H1 (cell line): Measurements from ENCODE around the gene WBP1L. TPM values are rescaled to one million over a fixed set of nuclear protein-coding genes. Genes with fewer than 3 reads are reported as not detected.

Source experiments
- CTCF ChIA-PET: fragments of 300-600 bp; sonication (Branson Sonifier 250); formaldehyde crosslinking; loops from one replicate; lab custom pipeline; 2021; ENCODE audit not compliant: partially characterized antibody; lab: Charles Lee
- POLR2A ChIA-PET: fragments of 300-600 bp; sonication (Branson Sonifier 250); formaldehyde crosslinking; loops from one replicate; lab custom pipeline; 2021; ENCODE audit warnings: inconsistent platforms; ENCODE audit not compliant: partially characterized antibody; lab: Charles Lee
- DNase-seq, 2 experiments: peaks; one replicate each; pipeline versions ENCODE4 v3.0.0 to v3.0.0-alpha.2; 2010 to 2022; ENCODE audit warnings: low spot score in 2 of 2, low read depth in 1 of 2, mixed read lengths in 1 of 2
- FAIRE-seq: peaks from 2 replicates; lab custom pipeline; 2011; peaks lifted over from hg19 to GRCh38; lab: Jason Lieb, UNC
- H2AFZ ChIP-seq: 2 replicates; pipeline ENCODE4 v1.8.1; 2012; ENCODE audit warnings: low read length, inconsistent platforms
- H2AK5ac ChIP-seq: 2 replicates; pipeline ENCODE4 v1.6.1; 2013; ENCODE audit warnings: low read depth, low read length
- H2BK120ac ChIP-seq: replicated peaks from 2 replicates; pipeline ENCODE3; 2013; ENCODE audit warnings: low read depth, low read length, inconsistent platforms
- H2BK12ac ChIP-seq: 2 replicates; pipeline ENCODE4 v1.6.1; 2013; ENCODE audit warnings: low read depth, low read length
- H2BK15ac ChIP-seq: 2 replicates; pipeline ENCODE4 v1.6.1; 2013; ENCODE audit warnings: low read length
- H2BK20ac ChIP-seq: 2 replicates; pipeline ENCODE4 v1.6.1; 2013; ENCODE audit warnings: low read length
- H2BK5ac ChIP-seq: 2 replicates; pipeline ENCODE4 v1.6.1; 2013; ENCODE audit warnings: low read depth, low read length
- H3K14ac ChIP-seq: 2 replicates; pipeline ENCODE4 v1.6.1; 2013; ENCODE audit warnings: inconsistent platforms; ENCODE audit not compliant: insufficient read length
- H3K18ac ChIP-seq: 2 replicates; pipeline ENCODE4 v1.6.1; 2013; ENCODE audit warnings: low read length; ENCODE audit errors: extremely low read depth
- H3K23ac ChIP-seq: 2 replicates; pipeline ENCODE4 v1.6.1; 2013; ENCODE audit warnings: inconsistent platforms; ENCODE audit not compliant: insufficient read length
- H3K23me2 ChIP-seq: 2 replicates; pipeline ENCODE4 v1.6.1; 2013; ENCODE audit warnings: low read depth, low read length
- H3K27ac ChIP-seq: 2 replicates; pipeline ENCODE4 v1.6.1; 2011; ENCODE audit warnings: low read depth, low read length, inconsistent platforms
- H3K27me3 ChIP-seq, 4 experiments: replicated peaks in 1 of 4; 1 replicate in 1 of 4; 2 replicates in 3 of 4; pipeline versions ENCODE4 v1.6.1 to v1.8.1; 2011 to 2013; ENCODE audit warnings: low read length in 3 of 4, mild to moderate bottlenecking in 3 of 4, inconsistent platforms in 2 of 4, mixed read lengths in 2 of 4, moderate library complexity in 1 of 4; ENCODE audit not compliant: control insufficient read depth in 3 of 4, insufficient read depth in 3 of 4; ENCODE audit errors: extremely low read depth in 1 of 4
- H3K36me3 ChIP-seq, 4 experiments: 2 replicates each; pipeline versions ENCODE4 v1.6.1 to v1.8.1; 2011 to 2013; ENCODE audit warnings: mild to moderate bottlenecking in 4 of 4, low read length in 3 of 4, moderate library complexity in 2 of 4, control low read depth in 1 of 4, inconsistent platforms in 1 of 4; ENCODE audit not compliant: insufficient read depth in 4 of 4, control insufficient read depth in 2 of 4
- H3K4ac ChIP-seq: replicated peaks from 2 replicates; pipeline ENCODE3; 2013; ENCODE audit warnings: low read length, low read depth, mixed read lengths, inconsistent platforms; ENCODE audit not compliant: insufficient read length
- H3K4me1 ChIP-seq, 4 experiments: replicated peaks in 1 of 4; 1 replicate in 1 of 4; 2 replicates in 3 of 4; pipeline versions ENCODE4 v1.6.1 to v1.8.1; 2011 to 2013; ENCODE audit warnings: low read length in 3 of 4, inconsistent platforms in 2 of 4, mixed read lengths in 1 of 4; ENCODE audit not compliant: insufficient read depth in 4 of 4, control insufficient read depth in 3 of 4
- H3K4me2 ChIP-seq, 2 experiments: 2 replicates each; pipeline versions ENCODE4 v1.6.1 to v1.8.1; 2011 to 2013; ENCODE audit warnings: low read depth in 2 of 2, low read length in 2 of 2, control low read depth in 1 of 2, inconsistent platforms in 1 of 2, mild to moderate bottlenecking in 1 of 2; ENCODE audit not compliant: insufficient read depth in 1 of 2
- H3K4me3 ChIP-seq, 4 experiments: fragments of 200-600, 300-600 bp in 1 of 4; sonication (generic), shearing (Covaris generic), sonication (Bioruptor Twin) in 1 of 4; 2 replicates each; pipeline versions ENCODE4 v1.5.1 to v1.8.1; 2011 to 2016; ENCODE audit warnings: low read length in 4 of 4, low read depth in 3 of 4, control low read depth in 2 of 4, inconsistent platforms in 2 of 4, mild to moderate bottlenecking in 2 of 4, mixed read lengths in 1 of 4, moderate library complexity in 1 of 4; ENCODE audit not compliant: insufficient read depth in 2 of 4; ENCODE audit errors: extremely low read depth in 1 of 4
- H3K56ac ChIP-seq: replicated peaks from 2 replicates; pipeline ENCODE3; 2013; ENCODE audit warnings: low read depth, mild to moderate bottlenecking, mixed read lengths, low read length, inconsistent platforms; ENCODE audit not compliant: insufficient read length
- H3K79me1 ChIP-seq: 2 replicates; pipeline ENCODE4 v1.6.1; 2013; ENCODE audit warnings: low read depth, low read length, control low read depth
- H3K79me2 ChIP-seq, 2 experiments: 2 replicates each; pipeline versions ENCODE4 v1.6.1 to v1.8.1; 2012 to 2013; ENCODE audit warnings: low read length in 2 of 2, mild to moderate bottlenecking in 2 of 2, inconsistent platforms in 1 of 2; ENCODE audit not compliant: insufficient read depth in 2 of 2, control insufficient read depth in 1 of 2
- H3K9ac ChIP-seq, 4 experiments: replicated peaks in 1 of 4; 1 replicate in 1 of 4; 2 replicates in 3 of 4; pipeline versions ENCODE4 v1.6.1 to v1.8.1; 2011 to 2013; ENCODE audit warnings: low read depth in 3 of 4, low read length in 3 of 4, control low read depth in 2 of 4, mild to moderate bottlenecking in 2 of 4, moderate library complexity in 2 of 4, inconsistent platforms in 1 of 4; ENCODE audit errors: extremely low read depth in 1 of 4
- H3K9me3 ChIP-seq, 2 experiments: 2 replicates each; pipeline versions ENCODE4 v1.6.1 to v1.8.1; 2012 to 2013; ENCODE audit warnings: mild to moderate bottlenecking in 2 of 2, moderate library complexity in 2 of 2, control low read depth in 1 of 2, inconsistent platforms in 1 of 2, low read depth in 1 of 2, low read length in 1 of 2, mixed read lengths in 1 of 2; ENCODE audit not compliant: insufficient read depth in 2 of 2
- H4K20me1 ChIP-seq, 2 experiments: replicated peaks in 1 of 2; 2 replicates each; pipeline versions ENCODE3 to v1.8.1; 2011 to 2013; ENCODE audit warnings: inconsistent platforms in 2 of 2, low read length in 2 of 2, mild to moderate bottlenecking in 1 of 2; ENCODE audit not compliant: insufficient read depth in 2 of 2, control insufficient read depth in 1 of 2
- H4K5ac ChIP-seq: 2 replicates; pipeline ENCODE4 v1.6.1; 2013; ENCODE audit warnings: low read length, low read depth, mixed read lengths, inconsistent platforms; ENCODE audit not compliant: insufficient read length
- H4K8ac ChIP-seq: 2 replicates; pipeline ENCODE4 v1.8.0; 2013; ENCODE audit warnings: mild to moderate bottlenecking, moderate library complexity, low read length, inconsistent platforms; ENCODE audit not compliant: insufficient read depth; ENCODE audit errors: extremely low read depth
- H4K91ac ChIP-seq: replicated peaks from 2 replicates; pipeline ENCODE3; 2013; ENCODE audit warnings: low read length, mixed read lengths, inconsistent platforms; ENCODE audit not compliant: insufficient read length
- CEBPB ChIP-seq: IDR thresholded peaks from 2 replicates; pipeline ENCODE4 v1.6.1; 2012; ENCODE audit warnings: low read depth, low read length
- CHD1 ChIP-seq: IDR thresholded peaks from 2 replicates; pipeline ENCODE4 v1.6.1; 2012; ENCODE audit warnings: low read depth, low read length, improper control_type of control experiment
- KDM5A ChIP-seq: fragments of 200-600 bp; IDR thresholded peaks from 2 replicates; pipeline ENCODE4 v1.7.1; 2012; ENCODE audit warnings: mild to moderate bottlenecking, low read length, inconsistent platforms, mixed read lengths
- NRF1 ChIP-seq: IDR thresholded peaks from 2 replicates; pipeline ENCODE4 v1.6.1; 2011; ENCODE audit warnings: mild to moderate bottlenecking, low read depth, low read length, improper control_type of control experiment
- POLR2A ChIP-seq, 2 experiments: IDR thresholded peaks; 1 replicate in 1 of 2; 2 replicates in 1 of 2; pipeline ENCODE4 v1.6.1; 2011; ENCODE audit warnings: low read depth in 2 of 2, low read length in 2 of 2, mild to moderate bottlenecking in 2 of 2; ENCODE audit errors: control extremely low read depth in 1 of 2
- SIN3A ChIP-seq, 2 experiments: IDR thresholded peaks in 1 of 2; conservative IDR thresholded peaks in 1 of 2; 2 replicates each; pipeline ENCODE4 v1.6.1; 2011 to 2012; ENCODE audit warnings: low read length in 2 of 2, improper control_type of control experiment in 1 of 2, low read depth in 1 of 2, mild to moderate bottlenecking in 1 of 2
- SP1 ChIP-seq: IDR thresholded peaks from 2 replicates; pipeline ENCODE4 v1.6.1; 2011; ENCODE audit warnings: low read depth, low read length
- TEAD4 ChIP-seq: IDR thresholded peaks from 2 replicates; pipeline ENCODE4 v1.6.1; 2012; ENCODE audit warnings: low read depth, low read length, inconsistent platforms, mixed read lengths
- WGBS, 2 experiments: shearing (Covaris generic) in 1 of 2; methylation state at CpG; one replicate each; pipeline versions ENCODE4 v1.1.6 to v1.1.7; 2013 to 2015; ENCODE audit warnings: low lambda C conversion rate in 2 of 2, mixed read lengths in 2 of 2, inconsistent platforms in 1 of 2, low coverage in 1 of 2, missing lambda C conversion rate in 1 of 2; ENCODE audit not compliant: insufficient replicate concordance in 2 of 2, insufficient coverage in 1 of 2, insufficient read length in 1 of 2; ENCODE audit errors: extremely low coverage in 1 of 2, missing lambda C conversion rate in 1 of 2; 5-methylcytosine and 5-hydroxymethylcytosine counted together
- polyA plus RNA-seq, 7 experiments: library from polyadenylated mRNA; depleted of rRNA in 3 of 7; stranded (reverse) in 5 of 7; unstranded in 2 of 7; fragments of >200 nt in 5 of 7; fragments of 200-250 nt in 2 of 7; gene quantifications; 1 replicate in 5 of 7; 2 replicates in 1 of 7; 4 replicates in 1 of 7; pipeline versions ENCODE4 v1.2.1 to v1.2.3, GENCODE V29; 2011 to 2013; ENCODE audit warnings: missing spikeins in 2 of 7, mixed read lengths in 2 of 7
- total RNA-seq: library from RNA; stranded (reverse); fragmentation: NEBNext Ultra II Directional; extraction: Animal tissue kit (Norgen Biotek cat#: 25700); gene quantifications from 2 replicates; pipeline ENCODE4 v1.2.1, GENCODE V29; 2021

WBP1L gene
- total and polyA plus RNA-seq, 2 of the 8 experiments (the other 6 are each of a cell fraction or from before 2014, with no cell fraction given), result 26.6 to 29.9 TPM

DNA sequence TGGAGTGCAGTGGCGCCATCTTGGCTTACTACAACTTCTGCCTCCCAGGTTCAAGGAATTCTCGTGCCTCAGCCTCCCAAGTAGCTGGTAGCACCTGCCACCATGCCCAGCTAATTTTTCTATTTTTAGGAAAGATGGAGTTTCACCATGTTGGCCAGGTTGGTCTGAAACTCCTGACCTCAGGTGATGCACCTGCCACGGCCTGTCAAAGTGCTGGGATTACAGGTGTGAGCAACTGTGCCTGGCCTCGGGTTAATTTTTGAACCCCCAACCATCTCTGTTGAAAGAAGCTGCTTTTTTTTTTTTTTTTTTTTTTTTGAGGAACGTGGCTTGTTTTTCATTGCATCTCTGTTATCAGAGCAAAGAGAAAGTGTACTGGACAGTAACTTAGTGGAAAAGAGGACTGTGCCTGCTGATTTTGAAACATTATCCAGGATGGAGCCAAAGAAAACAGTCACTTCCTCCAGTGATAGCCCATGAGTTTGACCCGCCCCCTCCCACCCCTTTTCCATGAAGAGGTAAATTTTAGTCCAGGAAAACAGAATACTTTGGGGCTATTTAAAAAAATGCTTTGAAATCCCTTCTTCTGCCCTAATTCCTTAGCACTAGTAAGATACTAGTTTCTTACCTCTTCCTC is 38.3 kb downstream of the WBP1L start:
- Histone ChIP-seq H4K8ac (no peak overlapping the region), H3K4me2 (no peak overlapping the region), H3K27me3 (no peaks in the 10 kb centered on the region; a peak in 1 of 7 replicates), H2BK120ac (no peak overlapping the region), H2BK20ac (no peak overlapping the region), H2BK5ac (no peak overlapping the region), H3K27ac (no peak overlapping the region), H3K23ac (no peak overlapping the region), H4K91ac (no peak overlapping the region), H4K20me1 (peaks cover 2 to 6% of the 10 kb centered on the region in 2 experiments), H3K79me2 (no peaks in the 10 kb centered on the region), H3K14ac (no peak overlapping the region), H2AFZ (no peak overlapping the region)
- no peak for FAIRE-seq
- TF ChIP-seq SP1 (no peak), TEAD4 (no peak), CHD1 (no peak), CEBPB (no peak), SIN3A (conservative IDR thresholded peaks at IDR 0.05 in 1 of 2, IDR thresholded peaks at IDR 0.05 in 1 of 2; ENCODE audit: low read depth in 1 of 2, low read length in 2 of 2) (no peak), NRF1 (no peak), POLR2A (IDR thresholded peaks at IDR 0.05; ENCODE audit: control extremely low read depth in 1 of 2, low read depth in 2 of 2, low read length in 2 of 2) (no peak), KDM5A (no peak)
- TF ChIP-seq, all 59 proteins: peak for 0
- peaks cover 8 to 23% (median 17%) of the 10 kb centered on the region in 4 experiments for H3K4me1 ChIP-seq
- peaks cover 6% of the 10 kb centered on the region for H3K79me1 ChIP-seq
- no peak for DNase-seq
- H3K9me3 ChIP-seq, result no peaks in the 10 kb centered on the region
- no peaks in the 10 kb centered on the region for H3K23me2 ChIP-seq
- H2BK12ac ChIP-seq, result no peak overlapping the region
- no peak overlapping the region for H4K5ac ChIP-seq
- no peak overlapping the region for H3K9ac ChIP-seq
- no peak overlapping the region for H2AK5ac ChIP-seq
- H3K18ac ChIP-seq, result no peak overlapping the region
- 97% methylated on average over 4 of the region's 6 CpGs; no CpG with 5 or more reads in 1 of the 2 experiments for WGBS, 2 experiments
- ChIA-PET CTCF (interaction anchor here (0.9 to 1.6 kb wide), 2 partner anchors 51 to 53 kb away, joined by 3 read pairs; no protein-coding TSS in a partner anchor), POLR2A (interaction anchor here (0.6 to 1.0 kb wide), 3 partner anchors 19 to 31 kb away, joined by 3 to 4 read pairs (median 3); no protein-coding TSS in a partner anchor)
- H3K4me3 ChIP-seq, result no peak overlapping the region
- H3K36me3 ChIP-seq, result no peaks in the 10 kb centered on the region
- H3K4ac ChIP-seq, result no peak overlapping the region
- no peak overlapping the region for H3K56ac ChIP-seq
- H2BK15ac ChIP-seq, result no peak overlapping the region
